G401.6 (cell line): ENCODE results near the gene CBLC.

Source experiments
- FAIRE-seq: peaks from 2 replicates; lab custom pipeline; 2012; peaks lifted over from hg19 to GRCh38; lab: Jason Lieb, UNC

CBLC gene

DNA sequence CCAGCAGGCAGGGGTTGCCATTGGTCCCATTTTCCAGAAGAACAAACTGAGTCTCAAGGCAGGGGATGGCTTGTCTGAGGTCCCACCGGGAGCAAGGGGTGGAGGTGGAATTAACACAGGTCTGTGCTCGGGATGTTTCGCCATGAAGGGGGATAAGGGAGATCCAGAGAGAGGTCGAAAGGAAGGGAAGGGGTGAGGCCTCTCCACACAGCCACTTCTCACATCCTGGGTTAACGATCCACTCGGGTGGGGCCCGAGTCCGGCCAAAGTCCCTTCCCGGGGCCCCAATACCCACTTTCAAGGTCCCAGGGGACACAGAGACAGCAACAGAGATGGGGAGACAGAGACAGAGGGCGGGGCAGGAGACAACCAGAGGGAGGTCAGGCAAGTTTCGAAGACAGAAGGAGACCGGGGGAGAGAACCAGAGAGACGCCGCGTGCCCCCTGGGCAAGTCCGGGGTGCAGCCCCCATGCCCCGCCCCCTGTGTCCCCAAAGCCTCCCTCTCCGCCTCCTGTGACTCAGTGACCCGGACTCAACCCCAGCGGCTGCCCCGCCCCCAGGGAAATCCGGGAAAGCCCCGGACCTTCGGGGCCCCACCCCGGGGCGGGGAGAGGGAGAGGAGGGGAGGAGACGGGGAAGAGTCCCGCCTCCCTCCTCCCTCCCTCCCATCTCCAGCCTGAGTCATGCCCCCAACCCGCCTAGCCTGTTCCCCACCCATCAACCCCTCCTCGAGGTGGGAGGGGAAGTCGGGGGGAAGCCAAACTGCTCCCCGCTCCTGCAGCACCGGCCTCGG lies 30.5 kb upstream of the CBLC start:
- FAIRE-seq, result peak; percentile 98

DNA sequence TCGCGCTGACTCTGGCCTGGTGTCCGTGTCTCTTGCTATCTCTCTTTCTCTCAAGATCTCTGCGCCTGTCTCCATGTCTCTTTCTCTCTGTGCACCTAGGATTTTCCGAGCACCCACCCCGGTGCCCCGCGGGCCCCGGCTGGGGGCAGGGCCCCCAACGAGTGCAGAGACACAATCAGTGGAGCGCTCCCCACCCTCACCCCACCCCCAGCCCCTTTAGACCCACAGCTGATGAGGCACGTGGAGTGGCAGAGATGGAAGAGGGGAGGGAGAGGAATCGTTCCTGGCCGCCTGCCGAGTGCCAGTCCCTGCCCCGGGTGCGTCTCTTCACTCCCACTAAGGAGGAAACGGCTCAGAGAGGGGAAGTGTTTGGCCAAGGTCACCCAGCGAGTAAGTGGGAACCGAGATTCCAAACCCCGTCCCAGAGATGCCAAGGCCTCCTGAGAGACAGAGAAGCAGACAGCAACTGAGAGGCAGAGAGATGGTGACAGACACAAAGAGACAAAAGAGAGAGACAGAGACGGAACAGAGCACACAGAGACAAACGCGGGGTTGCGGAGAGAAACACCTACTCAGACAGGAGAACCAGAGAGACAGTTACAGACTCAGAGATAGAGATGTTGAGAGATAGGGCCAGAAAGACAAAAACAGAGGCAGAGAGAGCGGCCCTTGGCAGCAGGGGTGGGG lies 29.8 kb upstream of the CBLC start:
- FAIRE-seq, result no peak

DNA sequence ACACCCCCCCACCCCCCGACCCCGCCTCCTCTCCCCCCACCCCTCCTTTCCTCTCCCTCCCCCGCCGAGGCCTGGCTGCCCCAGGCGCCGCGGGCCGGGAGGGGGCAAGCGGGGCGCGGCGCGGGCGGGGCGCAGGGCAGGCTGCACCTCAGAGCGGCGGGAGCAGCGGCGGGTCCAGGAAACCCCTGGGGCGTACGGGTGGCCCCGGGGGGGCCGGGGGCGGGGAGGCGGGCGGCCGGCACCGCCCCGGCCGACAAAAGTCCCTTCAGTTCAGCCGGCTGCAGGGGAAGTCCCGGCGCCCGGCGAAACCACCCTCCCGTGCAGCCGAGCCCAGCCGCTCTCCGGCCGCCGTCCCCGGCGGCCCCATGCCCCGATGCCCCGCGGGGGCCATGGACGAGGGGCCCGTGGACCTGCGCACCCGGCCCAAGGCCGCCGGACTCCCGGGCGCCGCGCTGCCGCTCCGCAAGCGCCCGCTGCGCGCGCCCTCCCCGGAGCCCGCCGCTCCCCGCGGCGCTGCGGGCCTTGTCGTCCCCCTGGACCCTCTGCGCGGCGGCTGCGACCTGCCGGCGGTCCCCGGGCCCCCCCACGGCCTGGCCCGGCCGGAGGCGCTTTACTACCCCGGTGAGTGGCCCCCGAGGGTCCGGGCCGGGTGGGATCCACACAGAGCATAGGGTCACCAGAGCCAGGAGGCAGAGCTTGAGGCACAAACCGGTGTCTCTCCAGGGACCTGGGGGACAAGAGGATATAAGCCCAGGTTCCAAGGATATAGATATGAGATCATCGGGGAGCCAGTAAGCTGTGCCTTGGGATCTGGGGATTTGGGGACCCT lies 29.1 kb upstream of the CBLC start, which contains the start of gene BCL3:
Gene BCL3 (plus strand): TSS at position 283 of the 829 bp plus-strand sequence. CDS start 83 bp downstream, at position 366.
- no peak for FAIRE-seq

DNA sequence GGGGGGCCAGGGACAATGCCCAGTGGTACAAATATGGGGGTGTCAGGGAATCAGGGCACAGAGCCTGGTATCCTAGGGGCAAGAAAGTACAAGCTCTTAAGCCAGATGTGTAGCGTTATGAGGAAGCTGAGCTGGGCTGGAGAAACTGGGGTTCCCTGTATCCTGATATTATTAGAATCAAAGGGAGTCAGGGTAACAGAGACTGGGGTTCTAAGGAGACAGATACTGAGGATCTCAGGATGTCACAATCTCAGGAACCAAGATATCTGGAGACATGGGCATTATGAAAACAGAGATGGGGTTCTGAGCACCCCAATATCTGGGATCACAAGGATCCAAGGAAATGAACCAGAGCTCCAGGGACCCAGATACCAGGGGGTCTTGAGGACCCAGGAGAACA lies 28.4 kb upstream of the CBLC start:
- no peak for FAIRE-seq

DNA sequence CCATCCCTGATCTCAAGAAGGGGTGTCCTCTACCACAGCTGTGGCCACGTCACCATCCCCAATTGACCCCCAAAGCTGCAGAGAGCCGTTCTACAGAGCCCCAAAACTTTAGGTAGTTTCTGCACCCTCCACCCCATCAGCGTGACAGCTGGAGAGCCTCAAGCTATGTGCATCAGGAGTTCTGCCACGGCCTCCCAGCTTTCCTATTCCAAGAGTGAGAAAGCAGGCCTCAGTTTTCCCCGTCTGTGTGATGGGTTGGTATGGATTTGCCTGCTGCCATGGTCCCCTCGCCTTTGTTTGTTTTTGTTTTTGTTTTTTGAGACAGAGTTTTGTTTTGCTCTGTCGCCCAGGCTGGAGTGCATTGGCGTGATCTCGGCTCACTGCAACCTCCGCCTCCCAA lies 27.7 kb upstream of the CBLC start:
- FAIRE-seq, result no peak

DNA sequence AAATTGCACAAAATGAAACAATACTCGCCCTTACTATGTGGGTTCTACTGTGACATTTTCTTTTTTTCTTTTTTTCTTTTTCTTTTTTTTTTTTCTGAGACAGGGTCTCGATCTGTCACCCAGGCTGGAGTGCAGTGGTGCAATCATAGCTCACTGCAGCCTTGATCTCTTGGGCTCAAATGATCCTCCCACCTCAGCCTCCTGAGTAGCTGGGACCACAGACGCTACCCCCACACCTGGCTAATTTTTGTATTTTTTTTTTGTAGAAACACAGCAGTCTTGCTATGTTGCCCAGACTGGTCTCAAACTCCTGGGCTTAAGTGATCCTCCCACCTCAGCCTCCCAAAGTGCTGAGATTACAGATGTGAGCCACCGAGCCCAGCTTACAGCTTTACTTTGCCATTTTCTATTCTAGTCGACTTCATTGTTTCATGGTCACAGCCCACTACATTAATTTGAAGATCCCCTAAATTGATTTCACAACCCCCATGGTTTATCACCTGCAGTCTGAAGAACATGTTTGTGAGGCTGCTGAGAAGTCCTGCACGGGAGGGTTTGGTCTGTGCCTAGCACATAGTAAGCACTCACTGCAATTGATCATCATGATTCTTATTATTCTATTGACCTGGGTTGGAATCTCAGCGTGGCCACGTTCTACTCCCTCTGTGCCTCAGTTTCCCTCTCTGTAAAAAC lies 25.4 kb upstream of the CBLC start:
- FAIRE-seq, result no peak

DNA sequence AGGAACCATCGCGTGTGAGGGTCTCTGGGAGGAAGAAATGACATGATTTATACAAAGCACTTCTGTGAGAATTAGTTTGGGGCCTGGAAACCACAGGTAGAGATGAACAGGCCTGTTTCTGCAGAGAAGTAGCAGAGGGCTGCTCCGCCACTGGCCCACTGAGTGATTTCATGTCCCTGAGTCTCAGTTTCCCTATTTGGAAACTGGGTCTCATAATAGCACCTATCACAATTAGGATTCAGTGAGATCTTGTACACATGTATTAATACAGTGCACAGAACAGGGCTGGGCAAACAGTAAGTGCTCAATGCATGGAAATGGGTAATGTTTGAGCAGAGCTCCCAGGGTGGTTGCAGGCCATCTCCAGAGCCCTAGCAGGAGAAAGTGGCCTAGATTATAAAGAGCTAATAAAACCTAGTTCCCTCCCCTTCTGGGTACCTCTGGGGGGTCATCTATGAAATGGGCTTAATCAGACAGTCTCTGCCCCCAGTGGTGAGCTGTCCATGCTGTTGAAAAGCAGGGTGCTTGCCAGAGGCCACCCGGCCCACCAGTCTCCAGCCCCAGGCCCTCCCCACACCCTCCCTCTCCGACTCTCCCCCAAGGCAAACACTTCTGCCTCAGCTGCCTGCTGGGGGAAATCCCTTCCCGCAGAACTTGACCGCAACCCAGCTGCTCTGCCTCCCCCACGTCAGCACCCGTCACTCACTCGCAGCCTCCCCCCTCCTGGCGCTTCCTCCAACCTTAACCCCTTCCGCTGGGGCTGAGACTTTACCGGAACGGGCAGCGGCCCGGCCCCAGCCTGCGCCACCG lies 24.7 kb upstream of the CBLC start:
- FAIRE-seq, result peak; percentile 11

DNA sequence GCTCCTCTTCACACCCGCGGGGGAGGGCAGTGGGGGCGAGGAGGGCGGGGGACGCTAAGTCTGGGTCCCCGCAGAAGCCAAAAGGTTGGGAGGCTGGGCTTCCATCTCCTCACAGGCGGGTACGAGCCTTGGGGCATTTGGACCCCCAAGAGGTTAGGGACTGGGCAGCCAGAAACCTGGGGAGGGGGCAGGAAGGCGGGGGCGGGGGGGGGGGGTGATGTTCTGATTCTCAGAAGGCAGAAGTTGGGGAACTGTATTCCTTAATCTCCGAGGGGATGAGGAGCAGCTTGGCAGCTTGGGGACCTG lies 24.1 kb upstream of the CBLC start:
- no peak for FAIRE-seq

DNA sequence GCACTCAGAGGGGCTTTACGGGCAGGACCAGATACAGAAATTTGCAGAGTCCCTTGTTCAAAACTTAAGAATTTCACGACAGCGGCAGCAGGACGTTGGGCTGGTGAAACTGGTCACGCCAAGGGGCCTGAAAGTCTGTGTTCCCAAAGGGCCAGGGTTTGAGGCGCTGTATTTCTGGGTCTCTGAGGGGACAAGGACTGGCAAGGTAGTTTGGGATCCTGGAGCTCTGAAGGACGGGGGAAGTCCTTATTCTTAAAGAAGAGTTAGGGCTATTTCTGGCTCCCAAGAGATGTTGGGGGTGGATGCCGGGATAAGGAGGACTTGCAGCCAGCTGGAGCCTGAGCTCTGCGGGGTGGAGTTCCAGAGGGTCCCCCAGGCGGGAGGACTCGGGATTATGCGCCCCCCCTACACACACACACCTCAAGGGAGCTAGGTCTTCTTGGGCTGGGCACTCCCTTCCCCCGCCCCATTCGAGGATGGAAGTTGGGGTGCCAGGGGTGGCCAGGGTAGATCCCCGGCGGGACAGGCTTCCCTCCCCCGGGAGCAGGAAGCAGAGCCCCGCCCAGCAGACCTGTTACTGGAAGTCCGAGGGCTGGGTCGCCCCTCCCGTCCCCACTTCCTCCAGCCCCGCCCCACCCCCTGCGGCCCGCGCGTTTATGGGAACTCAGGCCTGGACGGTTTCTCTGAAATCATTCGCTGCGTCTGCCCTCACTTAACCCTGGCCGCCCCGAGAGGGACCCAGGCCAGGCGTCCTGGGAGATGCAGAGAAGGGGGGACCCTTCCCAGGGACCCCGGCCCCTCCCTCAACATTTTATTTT lies 23.5 kb upstream of the CBLC start:
- no peak for FAIRE-seq

DNA sequence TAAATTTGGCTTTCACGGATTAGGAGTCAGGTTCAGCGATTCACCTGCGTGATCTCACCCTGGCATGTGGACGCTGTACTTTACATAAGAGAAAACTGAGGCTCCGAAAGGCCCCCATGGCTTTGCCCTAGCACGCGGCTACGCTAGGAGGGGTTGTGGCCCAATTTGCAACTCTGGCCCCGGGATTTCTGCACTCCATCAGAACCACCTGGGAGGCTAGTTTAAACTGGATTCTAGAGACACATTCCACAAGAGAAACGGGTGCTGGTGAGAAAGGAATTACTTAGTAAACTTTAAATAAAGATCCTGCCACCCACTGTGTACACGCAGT lies 23.0 kb upstream of the CBLC start:
- no peak for FAIRE-seq

DNA sequence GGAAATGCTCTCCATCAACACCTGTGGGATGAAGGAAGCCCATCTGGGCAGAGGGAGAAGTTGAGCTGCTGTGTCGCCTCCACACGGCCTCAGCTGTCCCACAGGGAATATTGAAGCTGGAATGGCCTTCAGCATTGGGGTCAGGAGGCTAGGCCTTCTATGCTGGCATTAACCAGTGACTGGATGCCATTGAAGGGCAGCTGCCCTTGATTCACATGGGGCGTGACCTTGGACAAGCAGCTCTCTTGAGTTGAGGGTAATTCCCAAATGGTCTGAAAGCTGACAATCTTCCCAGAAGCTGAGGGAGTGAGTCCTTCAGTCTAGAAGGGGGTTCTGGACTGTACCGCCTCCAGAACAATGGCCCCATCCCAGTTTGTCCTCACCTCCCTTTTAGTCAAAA lies 22.5 kb upstream of the CBLC start:
- no peak for FAIRE-seq

DNA sequence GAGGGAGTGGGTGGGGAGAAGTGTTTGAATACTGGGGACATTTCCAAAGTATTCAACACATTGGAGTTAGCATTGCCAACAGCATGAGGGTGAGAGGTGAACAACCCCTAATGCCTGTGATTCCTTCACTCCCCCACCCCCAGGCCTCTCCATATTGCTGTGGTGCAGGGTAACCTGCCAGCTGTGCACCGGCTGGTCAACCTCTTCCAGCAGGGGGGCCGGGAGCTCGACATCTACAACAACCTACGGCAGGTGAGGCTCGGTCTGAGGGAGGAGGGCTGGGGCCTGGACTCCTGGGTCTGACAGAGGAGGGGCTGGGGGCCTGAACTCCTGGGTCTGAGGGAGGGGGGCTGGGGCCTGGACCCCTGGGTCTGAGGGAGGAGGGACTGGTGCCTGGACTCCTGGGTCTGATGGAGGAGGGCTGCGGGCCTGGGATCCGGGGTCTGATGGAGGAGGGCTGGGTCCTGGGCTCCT lies 21.6 kb upstream of the CBLC start:
- no peak for FAIRE-seq

DNA sequence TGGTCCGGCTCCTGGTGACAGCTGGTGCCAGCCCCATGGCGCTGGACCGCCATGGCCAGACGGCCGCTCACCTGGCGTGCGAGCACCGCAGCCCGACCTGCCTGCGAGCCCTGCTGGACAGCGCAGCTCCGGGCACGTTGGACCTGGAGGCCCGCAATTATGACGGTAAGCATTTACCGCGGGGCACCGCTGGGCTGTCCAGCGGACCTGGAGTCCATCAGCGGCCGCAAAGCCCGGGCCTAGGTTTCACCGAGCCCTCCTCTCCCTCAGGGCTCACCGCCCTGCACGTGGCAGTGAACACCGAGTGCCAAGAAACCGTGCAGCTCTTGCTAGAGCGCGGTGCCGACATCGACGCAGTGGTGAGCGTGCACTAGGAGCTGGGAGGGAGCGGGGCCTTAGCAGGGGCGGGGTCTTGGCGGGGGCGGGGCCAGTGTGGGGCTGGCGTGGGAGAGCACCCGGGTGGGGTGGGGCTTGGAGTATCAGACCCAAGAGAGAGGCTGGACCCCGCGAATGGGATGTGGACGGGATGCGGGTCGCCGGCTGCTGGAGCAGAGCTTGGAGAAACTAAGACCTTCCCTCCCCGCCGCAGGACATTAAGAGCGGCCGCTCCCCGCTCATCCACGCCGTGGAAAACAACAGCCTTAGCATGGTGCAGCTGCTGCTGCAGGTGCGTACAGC lies 20.5 kb upstream of the CBLC start:
- no peak for FAIRE-seq

DNA sequence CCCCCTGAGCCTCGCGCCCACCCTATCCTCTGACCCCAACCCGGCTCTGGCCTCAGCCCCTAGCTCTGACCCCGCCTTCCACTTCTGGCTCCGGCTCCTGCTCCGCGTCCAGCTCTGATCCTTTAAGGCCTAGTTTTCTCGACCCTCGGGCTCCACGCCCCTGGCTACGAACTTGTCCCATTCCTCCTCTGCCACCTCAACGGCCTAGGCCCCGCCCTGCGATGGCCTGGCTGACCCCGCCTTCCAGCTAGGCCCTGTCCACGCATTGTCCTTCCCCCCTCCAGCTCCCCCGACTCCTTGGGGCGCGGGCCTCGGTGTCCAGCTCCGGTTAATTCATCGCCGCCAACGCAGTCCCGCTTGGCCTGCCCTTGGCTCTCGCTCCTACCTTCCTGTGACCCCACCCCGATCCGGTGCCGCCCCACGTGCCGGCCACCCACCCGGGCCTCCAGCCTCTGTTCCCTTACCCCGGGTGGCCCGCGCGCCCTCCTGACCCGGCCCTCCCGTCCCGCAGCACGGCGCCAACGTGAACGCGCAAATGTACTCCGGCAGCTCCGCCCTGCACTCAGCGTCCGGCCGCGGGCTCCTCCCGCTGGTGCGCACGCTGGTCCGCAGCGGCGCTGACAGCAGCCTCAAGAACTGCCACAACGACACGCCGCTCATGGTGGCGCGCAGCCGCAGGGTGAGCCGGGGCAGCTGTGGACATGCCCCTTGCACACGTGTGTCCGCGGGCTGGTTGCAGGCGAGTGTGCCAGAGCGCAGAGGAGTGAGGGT lies 19.8 kb upstream of the CBLC start:
- no peak for FAIRE-seq

DNA sequence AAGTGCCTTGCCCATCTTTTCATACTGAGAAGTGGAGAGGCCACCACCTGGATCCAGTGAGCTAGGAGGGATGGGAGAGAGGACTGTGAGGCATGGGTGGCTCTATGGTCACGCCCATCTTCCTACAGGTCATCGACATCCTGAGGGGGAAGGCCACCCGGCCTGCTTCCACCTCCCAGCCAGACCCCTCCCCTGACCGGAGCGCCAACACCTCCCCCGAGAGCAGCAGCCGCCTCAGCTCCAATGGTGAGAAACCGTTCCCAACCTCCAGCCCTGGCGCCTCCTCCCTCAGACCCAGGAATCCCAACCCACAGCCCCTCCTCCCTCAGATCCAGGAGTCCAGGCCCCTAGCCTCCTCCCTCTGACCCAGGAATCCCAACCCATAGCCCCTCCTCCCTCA lies 19.1 kb upstream of the CBLC start:
- no peak for FAIRE-seq

DNA sequence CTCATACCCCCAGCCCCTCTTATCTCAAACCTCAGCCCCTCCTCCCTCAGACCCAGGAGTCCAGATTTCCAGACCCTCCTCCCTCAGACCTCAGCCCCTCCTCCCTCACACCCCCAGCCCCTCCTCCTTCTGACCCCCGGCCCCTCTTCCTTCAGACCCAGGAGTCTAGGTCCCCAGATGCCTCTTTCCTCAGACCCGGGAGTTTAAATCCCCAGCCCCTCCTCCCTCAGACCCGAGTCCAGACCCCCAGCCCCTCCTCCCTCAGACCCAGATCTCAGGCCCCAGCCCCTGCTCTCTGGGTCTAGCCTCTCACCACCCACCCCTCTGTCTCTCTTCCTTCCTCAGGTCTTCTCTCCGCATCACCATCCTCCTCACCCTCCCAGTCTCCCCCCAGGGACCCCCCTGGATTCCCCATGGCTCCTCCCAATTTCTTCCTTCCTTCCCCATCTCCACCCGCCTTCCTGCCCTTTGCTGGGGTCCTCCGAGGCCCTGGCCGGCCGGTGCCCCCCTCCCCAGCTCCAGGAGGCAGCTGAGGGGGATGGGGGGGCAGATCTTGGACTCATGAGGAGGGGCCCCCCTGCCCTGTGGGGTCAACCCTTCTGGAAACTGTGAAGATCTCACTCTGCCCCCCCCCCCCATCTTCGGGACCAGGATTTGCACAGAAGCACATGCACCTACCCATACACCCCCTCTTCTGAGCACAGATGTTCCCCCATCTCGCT lies 18.4 kb upstream of the CBLC start:
- FAIRE-seq, result no peak

DNA sequence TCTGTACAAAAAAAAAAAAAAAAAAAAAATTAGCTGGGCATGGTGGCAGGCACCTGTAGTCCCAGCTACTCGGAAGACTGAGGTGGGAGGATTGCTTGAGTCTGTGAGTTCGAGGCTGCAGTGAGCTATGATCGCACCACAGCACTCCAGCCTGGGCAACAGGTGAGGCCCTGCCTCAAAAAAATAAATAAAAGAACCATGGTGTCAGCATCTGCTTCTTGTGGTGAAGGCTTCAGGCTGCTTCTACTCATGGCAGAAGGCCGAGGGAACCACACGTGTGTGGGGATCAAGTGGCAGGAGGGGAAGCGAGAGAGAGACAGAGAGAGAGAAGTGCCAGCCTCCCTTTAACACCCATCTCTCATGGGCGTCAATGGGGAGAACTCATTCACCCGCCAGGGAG lies 15.7 kb upstream of the CBLC start:
- no peak for FAIRE-seq

DNA sequence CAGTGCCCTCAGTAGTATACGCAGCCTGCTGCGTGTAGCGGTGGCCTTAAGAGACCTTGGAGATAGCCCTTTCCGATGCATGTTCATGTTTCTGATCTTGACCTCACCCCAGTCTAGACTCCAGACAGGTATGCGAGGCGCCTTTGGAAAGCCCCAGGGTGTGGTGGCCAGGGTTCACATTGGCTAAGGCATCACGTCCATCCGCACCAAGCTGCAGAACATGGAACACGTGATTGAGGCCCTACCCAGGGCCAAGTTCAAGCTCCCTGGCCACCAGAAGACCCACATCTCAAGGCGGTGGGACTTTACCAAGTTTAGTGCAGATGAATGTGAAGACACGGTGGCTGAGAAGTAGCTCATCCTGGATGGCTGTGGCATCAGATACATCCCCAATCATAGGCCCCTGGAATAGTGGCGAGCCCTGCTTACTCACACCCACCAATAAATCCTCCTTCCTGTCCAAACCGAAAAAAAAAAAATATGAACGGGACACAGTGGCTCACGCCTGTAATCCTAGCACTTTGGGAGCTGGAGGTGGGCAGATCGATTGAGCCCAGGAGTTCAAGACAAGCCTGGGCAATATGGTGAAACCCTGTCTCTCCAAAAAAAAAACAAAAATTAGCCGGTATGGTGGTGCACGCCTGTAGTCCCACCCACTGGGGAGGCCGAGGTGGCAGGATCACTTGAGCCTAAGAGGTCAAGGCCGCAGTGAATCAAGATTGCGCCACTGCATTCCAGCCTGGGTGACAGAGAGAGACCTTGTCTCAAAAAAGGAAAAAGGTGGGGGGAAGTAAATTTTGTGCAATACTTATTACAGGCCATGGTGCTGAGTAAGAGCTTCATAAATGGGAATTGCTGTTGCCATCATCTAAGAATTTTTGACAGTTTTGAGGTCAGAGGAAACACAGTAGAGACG lies 12.4 kb upstream of the CBLC start:
- no peak for FAIRE-seq
